Middle frontal gyrus (tissue), 1 donor: Measurements from ENCODE around the gene XXYLT1.
A peak's percentile ranks its signal among the peaks of the same experiment; 100 is the strongest.

Experiments used
- DNase-seq: peaks from one replicate; pipeline ENCODE4 v3.0.0-alpha.2; 2015; ENCODE audit warnings: low spot score; ENCODE audit errors: extremely low spot score

Gene XXYLT1

GRCh38 chr3:195154793-195155535 is 116.0 kb downstream of the XXYLT1 start:
- peak; percentile 20 for DNase-seq

- DNase-seq = no peak
Measured at GRCh38 chr3:195154111-195154791, 116.7 kb downstream of the XXYLT1 start.

GRCh38 chr3:195153653-195154052 is 117.3 kb downstream of the XXYLT1 start:
- DNase-seq = no peak

GRCh38 chr3:195153130-195153529 is 117.8 kb downstream of the XXYLT1 start:
- DNase-seq = no peak

- no peak for DNase-seq
Measured at GRCh38 chr3:195151866-195152541, 119.0 kb downstream of the XXYLT1 start.

- DNase-seq = no peak
Measured at GRCh38 chr3:195151402-195151801, 119.6 kb downstream of the XXYLT1 start.

GRCh38 chr3:195150181-195151118 is 120.5 kb downstream of the XXYLT1 start:
- DNase-seq = no peak

GRCh38 chr3:195149292-195150030 is 121.5 kb downstream of the XXYLT1 start:
- DNase-seq = no peak

- no peak for DNase-seq
Measured at GRCh38 chr3:195148549-195148948, 122.4 kb downstream of the XXYLT1 start.

- no peak for DNase-seq
Measured at GRCh38 chr3:195147649-195148080, 123.3 kb downstream of the XXYLT1 start.

- no peak for DNase-seq
Measured at GRCh38 chr3:195146131-195146530, 124.8 kb downstream of the XXYLT1 start.

GRCh38 chr3:195145579-195145978 is 125.4 kb downstream of the XXYLT1 start:
- DNase-seq = no peak

- DNase-seq = no peak
Measured at GRCh38 chr3:195143221-195143620, 127.7 kb downstream of the XXYLT1 start.

GRCh38 chr3:195142519-195142918 is 128.4 kb downstream of the XXYLT1 start:
- no peak for DNase-seq

GRCh38 chr3:195140816-195141793 is 129.9 kb downstream of the XXYLT1 start:
- DNase-seq = no peak

GRCh38 chr3:195140410-195140809 is 130.5 kb downstream of the XXYLT1 start:
- DNase-seq = no peak

- no peak for DNase-seq
Measured at GRCh38 chr3:195139876-195140240, 131.1 kb downstream of the XXYLT1 start.

GRCh38 chr3:195139091-195139875 is 131.7 kb downstream of the XXYLT1 start:
- DNase-seq = no peak
